HepG2 (cell line): ENCODE measurements around the gene DGAT2. TPM values are rescaled to one million over a fixed set of nuclear protein-coding genes. Genes with fewer than 3 reads are reported as not detected.

Source experiments
- HMGXB4 ChIP-seq, 2 experiments: sonication (generic) in 1 of 2; formaldehyde crosslinking in 1 of 2; IDR thresholded peaks; 2 replicates each; pipeline versions ENCODE4 v1.4.0 to v1.6.1; 2018 to 2020; ENCODE audit warnings: missing genetic modification reagents in 2 of 2, borderline replicate concordance in 1 of 2, low read depth in 1 of 2, mild to moderate bottlenecking in 1 of 2, missing biosample characterization in 1 of 2
- KMT2A ChIP-seq: sonication (generic); formaldehyde crosslinking; IDR thresholded peaks from 2 replicates; pipeline ENCODE4 v1.4.0; 2020; ENCODE audit warnings: missing genetic modification reagents
- SATB2 ChIP-seq: sonication (generic); formaldehyde crosslinking; IDR thresholded peaks from 2 replicates; pipeline ENCODE4 v1.5.0; 2020; ENCODE audit warnings: missing genetic modification reagents
- SIN3A ChIP-seq: IDR thresholded peaks from 2 replicates; pipeline ENCODE4 v1.6.1; 2011; ENCODE audit warnings: low read depth, mild to moderate bottlenecking, control low read depth, low read length, borderline replicate concordance
- SNRNP70 ChIP-seq: fragments of 200-400 bp; formaldehyde crosslinking; IDR thresholded peaks from 2 replicates; pipeline ENCODE4 v1.6.1; 2017; ENCODE audit warnings: mild to moderate bottlenecking, low read depth, low read length, moderate library complexity
- SP2 ChIP-seq: sonication (generic); formaldehyde crosslinking; IDR thresholded peaks from 2 replicates; pipeline ENCODE4 v1.5.1; 2020; ENCODE audit warnings: mild to moderate bottlenecking, missing genetic modification reagents
- U2AF2 ChIP-seq: fragments of 200-400 bp; formaldehyde crosslinking; IDR thresholded peaks from 2 replicates; pipeline ENCODE4 v1.6.1; 2017; ENCODE audit warnings: low read depth, mild to moderate bottlenecking, low read length
- ZBTB1 ChIP-seq: sonication (generic); formaldehyde crosslinking; IDR thresholded peaks from 2 replicates; pipeline ENCODE4 v1.4.0; 2020; ENCODE audit warnings: missing genetic modification reagents, borderline replicate concordance
- ZNF121 ChIP-seq: sonication (generic); formaldehyde crosslinking; IDR thresholded peaks from 2 replicates; pipeline ENCODE4 v1.5.0; 2020; ENCODE audit warnings: mild to moderate bottlenecking, missing genetic modification reagents
- ZNF646 ChIP-seq: sonication (generic); formaldehyde crosslinking; IDR thresholded peaks from 2 replicates; pipeline ENCODE4 v1.9.0; 2021; ENCODE audit warnings: mild to moderate bottlenecking, missing genetic modification reagents
- polyA plus RNA-seq, 8 experiments: library from polyadenylated mRNA; depleted of rRNA in 3 of 8; stranded (reverse) in 7 of 8; unstranded in 1 of 8; fragments of >200 nt; fragmentation: Illumina TruSeq in 4 of 8; extraction: Trizol in 4 of 8; gene quantifications; 2 replicates each; pipeline versions ENCODE4 v1.2.1 to v1.2.3, GENCODE V29; 2011 to 2016; ENCODE audit warnings: low read depth in 4 of 8, missing spikeins in 1 of 8, mixed read lengths in 1 of 8; ENCODE audit not compliant: insufficient read depth in 1 of 8
- total RNA-seq, 5 experiments: library from RNA; depleted of rRNA; stranded (reverse); fragments of >200 nt; fragmentation: Illumina TruSeq; extraction: Trizol; gene quantifications; 2 replicates each; pipeline ENCODE4 v1.2.3, GENCODE V29; 2016; ENCODE audit warnings: low read depth in 1 of 5
- TF ChIP-seq, protein P1 (sequence below): IDR thresholded peaks from 2 replicates; pipeline ENCODE4 v1.4.0; 2020; ENCODE audit warnings: mild to moderate bottlenecking, missing genetic modification reagents
- TF ChIP-seq, protein P2 (sequence below): IDR thresholded peaks from 2 replicates; pipeline ENCODE4 v1.6.1; 2016
- TF ChIP-seq, protein P3 (sequence below): sonication (generic); formaldehyde crosslinking; IDR thresholded peaks from 2 replicates; pipeline ENCODE4 v1.4.0; 2020; ENCODE audit warnings: mild to moderate bottlenecking, missing genetic modification reagents

The DGAT2 gene
- total and polyA plus RNA-seq, 2 of the 13 experiments (the other 11 are each of a cell fraction or from before 2014, with no cell fraction given), result 39.0 to 65.6 TPM

- TF ChIP-seq, protein P1, sequence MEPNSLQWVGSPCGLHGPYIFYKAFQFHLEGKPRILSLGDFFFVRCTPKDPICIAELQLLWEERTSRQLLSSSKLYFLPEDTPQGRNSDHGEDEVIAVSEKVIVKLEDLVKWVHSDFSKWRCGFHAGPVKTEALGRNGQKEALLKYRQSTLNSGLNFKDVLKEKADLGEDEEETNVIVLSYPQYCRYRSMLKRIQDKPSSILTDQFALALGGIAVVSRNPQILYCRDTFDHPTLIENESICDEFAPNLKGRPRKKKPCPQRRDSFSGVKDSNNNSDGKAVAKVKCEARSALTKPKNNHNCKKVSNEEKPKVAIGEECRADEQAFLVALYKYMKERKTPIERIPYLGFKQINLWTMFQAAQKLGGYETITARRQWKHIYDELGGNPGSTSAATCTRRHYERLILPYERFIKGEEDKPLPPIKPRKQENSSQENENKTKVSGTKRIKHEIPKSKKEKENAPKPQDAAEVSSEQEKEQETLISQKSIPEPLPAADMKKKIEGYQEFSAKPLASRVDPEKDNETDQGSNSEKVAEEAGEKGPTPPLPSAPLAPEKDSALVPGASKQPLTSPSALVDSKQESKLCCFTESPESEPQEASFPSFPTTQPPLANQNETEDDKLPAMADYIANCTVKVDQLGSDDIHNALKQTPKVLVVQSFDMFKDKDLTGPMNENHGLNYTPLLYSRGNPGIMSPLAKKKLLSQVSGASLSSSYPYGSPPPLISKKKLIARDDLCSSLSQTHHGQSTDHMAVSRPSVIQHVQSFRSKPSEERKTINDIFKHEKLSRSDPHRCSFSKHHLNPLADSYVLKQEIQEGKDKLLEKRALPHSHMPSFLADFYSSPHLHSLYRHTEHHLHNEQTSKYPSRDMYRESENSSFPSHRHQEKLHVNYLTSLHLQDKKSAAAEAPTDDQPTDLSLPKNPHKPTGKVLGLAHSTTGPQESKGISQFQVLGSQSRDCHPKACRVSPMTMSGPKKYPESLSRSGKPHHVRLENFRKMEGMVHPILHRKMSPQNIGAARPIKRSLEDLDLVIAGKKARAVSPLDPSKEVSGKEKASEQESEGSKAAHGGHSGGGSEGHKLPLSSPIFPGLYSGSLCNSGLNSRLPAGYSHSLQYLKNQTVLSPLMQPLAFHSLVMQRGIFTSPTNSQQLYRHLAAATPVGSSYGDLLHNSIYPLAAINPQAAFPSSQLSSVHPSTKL (CRISPR knock-in tag), result peak; percentile 37; the same call in 1 of the 2 replicates
- TF ChIP-seq U2AF2, result no peak
- TF ChIP-seq SP2, result no peak
- TF ChIP-seq SNRNP70, result no peak
- peak; percentile 41; the same call in 1 of the 2 replicates for TF ChIP-seq KMT2A (CRISPR knock-in tag)
- TF ChIP-seq ZNF121, result peak; percentile 99
- TF ChIP-seq ZNF646 (CRISPR knock-in tag), result no peak
- TF ChIP-seq, protein P2, sequence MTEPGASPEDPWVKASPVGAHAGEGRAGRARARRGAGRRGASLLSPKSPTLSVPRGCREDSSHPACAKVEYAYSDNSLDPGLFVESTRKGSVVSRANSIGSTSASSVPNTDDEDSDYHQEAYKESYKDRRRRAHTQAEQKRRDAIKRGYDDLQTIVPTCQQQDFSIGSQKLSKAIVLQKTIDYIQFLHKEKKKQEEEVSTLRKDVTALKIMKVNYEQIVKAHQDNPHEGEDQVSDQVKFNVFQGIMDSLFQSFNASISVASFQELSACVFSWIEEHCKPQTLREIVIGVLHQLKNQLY (CRISPR knock-in tag), result no peak
- peak; percentile 22 to 58; a peak in 2 of 4 replicates for TF ChIP-seq HMGXB4 (CRISPR knock-in tag; IDR thresholded peaks at IDR 0.05; ENCODE audit: borderline replicate concordance in 1 of 2, low read depth in 1 of 2)
- peak; percentile 85 for TF ChIP-seq SIN3A
- TF ChIP-seq, protein P3, sequence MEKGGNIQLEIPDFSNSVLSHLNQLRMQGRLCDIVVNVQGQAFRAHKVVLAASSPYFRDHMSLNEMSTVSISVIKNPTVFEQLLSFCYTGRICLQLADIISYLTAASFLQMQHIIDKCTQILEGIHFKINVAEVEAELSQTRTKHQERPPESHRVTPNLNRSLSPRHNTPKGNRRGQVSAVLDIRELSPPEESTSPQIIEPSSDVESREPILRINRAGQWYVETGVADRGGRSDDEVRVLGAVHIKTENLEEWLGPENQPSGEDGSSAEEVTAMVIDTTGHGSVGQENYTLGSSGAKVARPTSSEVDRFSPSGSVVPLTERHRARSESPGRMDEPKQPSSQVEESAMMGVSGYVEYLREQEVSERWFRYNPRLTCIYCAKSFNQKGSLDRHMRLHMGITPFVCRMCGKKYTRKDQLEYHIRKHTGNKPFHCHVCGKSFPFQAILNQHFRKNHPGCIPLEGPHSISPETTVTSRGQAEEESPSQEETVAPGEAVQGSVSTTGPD (CRISPR knock-in tag), result no peak
- no peak for TF ChIP-seq ZBTB1 (CRISPR knock-in tag)
- TF ChIP-seq SATB2 (CRISPR knock-in tag), result no peak
These were observed 49.0 kb upstream of the DGAT2 start (continued) for GRCh38 chr11:75719340-75720239.
